GM23338 (cell line): ENCODE data around the gene PLEKHA7. TPM values are rescaled to one million over a fixed set of nuclear protein-coding genes. Genes with fewer than 3 reads are reported as not detected.
A peak's percentile ranks its signal among the peaks of the same experiment; 100 is the strongest.

ENCODE experiments used
- ATAC-seq: fragments of 200-7000 bp; cut with Tn5 transposase; 3 replicates; pipeline ENCODE4 v1.9.1; 2020
- DNase-seq: peaks from one replicate; pipeline ENCODE4 v3.0.0-alpha.2; 2015; ENCODE audit warnings: low spot score
- H2AFZ ChIP-seq: fragments of 200-600 bp; sonication (generic); 2 replicates; pipeline ENCODE4 v1.8.0; 2016; ENCODE audit warnings: antibody characterized with exemption, mild to moderate bottlenecking, moderate library complexity
- H3F3A ChIP-seq: fragments of 200-600 bp; sonication (generic); replicated peaks from 2 replicates; pipeline ENCODE4 v1.8.0; 2017; ENCODE audit warnings: antibody characterized with exemption, mixed run types, low read depth
- H3K27ac ChIP-seq: fragments of 200-600 bp; sonication (generic); 2 replicates; pipeline ENCODE4 v1.6.1; 2016; ENCODE audit warnings: low read depth
- H3K27me3 ChIP-seq: fragments of 200-600 bp; sonication (generic); 2 replicates; pipeline ENCODE4 v1.8.0; 2016; ENCODE audit warnings: mild to moderate bottlenecking, mixed run types, moderate library complexity; ENCODE audit not compliant: insufficient read depth
- H3K36me3 ChIP-seq: fragments of 200-600 bp; sonication (generic); 2 replicates; pipeline ENCODE4 v1.8.0; 2016; ENCODE audit warnings: mild to moderate bottlenecking; ENCODE audit not compliant: insufficient read depth
- H3K4me1 ChIP-seq: fragments of 200-600 bp; sonication (generic); 2 replicates; pipeline ENCODE4 v1.8.0; 2016; ENCODE audit warnings: mild to moderate bottlenecking, moderate library complexity; ENCODE audit not compliant: insufficient read depth
- H3K4me2 ChIP-seq: fragments of 200-600 bp; sonication (generic); 2 replicates; pipeline ENCODE4 v1.7.1; 2017; ENCODE audit warnings: mixed run types
- H3K4me3 ChIP-seq: fragments of 200-600 bp; sonication (generic); 2 replicates; pipeline ENCODE4 v1.6.1; 2016; ENCODE audit warnings: mixed run types
- H3K79me2 ChIP-seq: fragments of 200-600 bp; sonication (generic); replicated peaks from 2 replicates; pipeline ENCODE4 v1.8.0; 2017; ENCODE audit warnings: mild to moderate bottlenecking; ENCODE audit not compliant: insufficient read depth
- H3K9me2 ChIP-seq: fragments of 200-600 bp; sonication (generic); 2 replicates; pipeline ENCODE4 v1.8.0; 2017; ENCODE audit not compliant: insufficient read depth
- H4K20me1 ChIP-seq: fragments of 200-600 bp; sonication (generic); replicated peaks from 2 replicates; pipeline ENCODE4 v1.8.0; 2017; ENCODE audit warnings: mild to moderate bottlenecking; ENCODE audit not compliant: insufficient read depth
- H3K27ac Mint-ChIP-seq: 2 replicates; pipeline ENCODE4 v1.8.0; 2020; ENCODE audit warnings: inconsistent platforms, mild to moderate bottlenecking, moderate library complexity, mixed read lengths
- H3K27me3 Mint-ChIP-seq: 3 replicates; pipeline ENCODE4 v1.8.0; 2022; ENCODE audit warnings: low read depth, mild to moderate bottlenecking, moderate library complexity, mixed read lengths, inconsistent platforms; ENCODE audit not compliant: insufficient read depth, poor library complexity
- H3K36me3 Mint-ChIP-seq: 3 replicates; pipeline ENCODE4 v1.8.0; 2021; ENCODE audit warnings: low read depth, mild to moderate bottlenecking, inconsistent platforms, moderate library complexity, mixed read lengths
- H3K4me1 Mint-ChIP-seq: 3 replicates; pipeline ENCODE4 v1.8.0; 2020; ENCODE audit warnings: mild to moderate bottlenecking, inconsistent platforms, mixed read lengths
- H3K4me3 Mint-ChIP-seq: 3 replicates; pipeline ENCODE4 v1.8.0; 2021; ENCODE audit warnings: moderate library complexity, mild to moderate bottlenecking, inconsistent platforms, mixed read lengths
- H3K9me3 Mint-ChIP-seq: 3 replicates; pipeline ENCODE4 v1.8.0; 2020; ENCODE audit warnings: moderate library complexity, mild to moderate bottlenecking, inconsistent platforms, mixed read lengths
- EZH2 ChIP-seq: fragments of 200-600 bp; sonication (generic); IDR thresholded peaks from one replicate; pipeline ENCODE4 v1.8.0; 2017; ENCODE audit warnings: antibody characterized with exemption, mild to moderate bottlenecking, low read depth; ENCODE audit not compliant: unreplicated experiment
- NANOG ChIP-seq: IDR thresholded peaks from 2 replicates; pipeline ENCODE4 v1.6.1; 2016; ENCODE audit warnings: antibody characterized with exemption, borderline replicate concordance
- POLR2AphosphoS5 ChIP-seq: IDR thresholded peaks from 2 replicates; pipeline ENCODE4 v1.6.1; 2016; ENCODE audit warnings: antibody characterized with exemption, low read depth
- STAT1 ChIP-seq: IDR thresholded peaks from one replicate; pipeline ENCODE4 v1.6.1; 2016; ENCODE audit warnings: antibody characterized with exemption; ENCODE audit not compliant: unreplicated experiment
- ZNF331 ChIP-seq: fragments of 250-450 bp; sonication (Bioruptor Pico); IDR thresholded peaks from 2 replicates; pipeline ENCODE4 v1.5.0; 2020; ENCODE audit warnings: low read depth, mild to moderate bottlenecking, moderate library complexity
- polyA plus RNA-seq: library from polyadenylated mRNA; unstranded; fragments of >200 nt; fragmentation: Nextera tagmentation; extraction: Ambion mirVana; gene quantifications from 2 replicates; pipeline ENCODE4 v1.2.1, GENCODE V29; 2016
- total RNA-seq: library from RNA; depleted of rRNA; stranded (reverse); fragments of >200 nt; shearing (Covaris generic); gene quantifications from 2 replicates; pipeline ENCODE4 v1.2.3, GENCODE V29; 2014
- TF ChIP-seq, protein P1 (sequence below): IDR thresholded peaks from one replicate; pipeline ENCODE4 v1.6.1; 2018; ENCODE audit warnings: antibody characterized with exemption; ENCODE audit not compliant: unreplicated experiment
- TF ChIP-seq, protein P2 (sequence below): IDR thresholded peaks from 2 replicates; pipeline ENCODE4 v1.6.1; 2016; ENCODE audit warnings: antibody characterized with exemption

PLEKHA7 gene
- total and polyA plus RNA-seq, 2 experiments from 2014 or later: 9.7 to 15.8 TPM

DNA sequence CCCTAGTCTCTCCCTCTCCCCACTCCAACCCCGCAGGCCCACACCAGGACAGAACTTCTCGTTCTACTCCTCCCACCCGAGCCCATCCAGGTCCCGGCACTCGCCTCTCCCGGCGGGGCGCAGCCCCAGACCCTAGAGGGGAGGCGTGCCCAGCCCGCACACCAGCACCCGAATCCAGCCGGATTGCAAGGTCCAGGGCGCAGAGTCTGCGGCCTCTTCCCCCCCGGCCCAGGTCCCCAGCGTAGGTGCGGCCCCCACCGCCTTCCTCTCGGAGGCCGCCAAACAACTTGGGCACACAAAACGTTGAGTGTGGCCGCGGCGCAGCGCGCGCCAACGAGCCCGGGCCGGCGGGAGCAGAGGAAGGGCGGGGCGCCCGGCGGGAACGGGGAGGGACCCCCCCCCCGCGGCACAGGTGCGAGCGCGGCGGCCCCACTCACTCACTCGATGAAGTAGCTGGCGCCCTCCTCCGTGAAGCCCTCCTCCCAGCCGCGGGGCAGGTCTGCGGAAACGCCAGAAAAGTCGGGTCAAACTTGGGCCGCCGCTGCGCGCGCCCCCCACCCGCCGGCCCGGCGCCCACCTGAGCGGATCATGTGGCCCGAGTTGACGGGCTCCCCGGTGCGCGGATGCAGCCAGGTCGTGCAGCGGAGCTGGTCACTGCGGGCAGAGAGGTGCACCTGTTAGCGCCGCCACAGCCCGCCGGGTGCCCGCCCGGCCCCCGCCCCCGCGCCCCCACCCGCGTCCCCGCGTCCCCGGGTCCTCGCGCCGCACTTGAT is 480 bp downstream of the PLEKHA7 start:
- peaks cover 8% of the 10 kb centered on the region; the same call in 2 of the 3 replicates for H3K4me1 Mint-ChIP-seq

DNA sequence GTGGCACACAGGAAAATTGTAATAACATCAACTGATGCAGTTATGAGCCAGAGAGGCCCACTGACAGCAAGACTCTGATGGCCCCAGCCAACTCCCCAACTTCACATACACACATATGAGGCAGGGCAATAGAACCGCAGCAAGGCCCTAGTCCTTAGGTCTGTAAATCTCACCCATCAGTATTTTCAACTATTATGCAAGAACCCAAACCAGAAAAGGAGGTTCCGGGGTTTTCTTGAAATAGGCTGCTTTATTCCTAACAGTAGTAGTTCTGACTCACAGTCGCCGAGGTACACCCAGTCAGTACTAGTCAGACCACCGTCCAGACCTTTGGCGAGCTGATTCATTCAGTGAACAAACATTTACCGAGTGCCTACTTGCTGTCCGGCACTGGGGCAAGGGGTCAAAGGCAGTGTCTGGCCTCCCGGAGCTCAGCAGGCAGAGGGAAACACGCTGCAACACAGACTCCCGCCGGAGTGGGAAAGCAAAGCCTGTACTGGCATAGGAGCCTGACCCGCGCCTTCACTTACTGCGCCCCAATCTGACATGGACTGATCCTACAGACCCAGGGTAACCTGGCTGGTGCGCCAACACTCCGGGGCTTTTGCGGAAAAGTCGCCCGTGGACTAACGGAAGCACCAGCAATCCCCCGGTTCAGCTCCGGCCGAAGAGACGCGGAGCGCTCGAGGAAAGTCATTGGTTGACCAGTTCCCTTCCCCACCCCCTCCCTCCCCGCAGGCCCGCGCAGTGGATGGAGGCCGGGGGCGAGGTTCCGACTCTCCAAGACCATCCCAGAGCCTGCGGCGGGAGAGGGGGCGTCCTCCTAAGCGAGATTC is 1.3 kb downstream of the PLEKHA7 start:
- Histone ChIP-seq H2AFZ (peak overlapping the region; percentile 90), H4K20me1 (peaks cover 7% of the 10 kb centered on the region), H3K79me2 (peaks cover 16% of the 10 kb centered on the region), H3K4me3 (peak overlapping the region; percentile 96), H3K9me2 (no peaks in the 10 kb centered on the region), H3K27ac (no peak overlapping the region), H3K4me2 (peak overlapping the region; percentile 95), H3F3A (peaks cover 9% of the 10 kb centered on the region), H3K4me1 (peaks cover 28% of the 10 kb centered on the region), H3K27me3 (peaks cover 47% of the 10 kb centered on the region), H3K36me3 (no peaks in the 10 kb centered on the region)
- Mint-ChIP-seq H3K4me3 (no peak overlapping the region), H3K36me3 (no peaks in the 10 kb centered on the region), H3K9me3 (no peaks in the 10 kb centered on the region), H3K27me3 (peaks cover 16% of the 10 kb centered on the region), H3K4me1 (peaks cover 8% of the 10 kb centered on the region; the same call in 2 of the 3 replicates), H3K27ac (no peak overlapping the region)
- DNase-seq (peak; percentile 72), ATAC-seq (peak; percentile 57)
- TF ChIP-seq EZH2 (no peak), POLR2AphosphoS5 (peak; percentile 25; the same call in 1 of the 2 replicates), STAT1 (no peak), ZNF331 (CRISPR knock-in tag) (no peak)
- TF ChIP-seq, protein P1, sequence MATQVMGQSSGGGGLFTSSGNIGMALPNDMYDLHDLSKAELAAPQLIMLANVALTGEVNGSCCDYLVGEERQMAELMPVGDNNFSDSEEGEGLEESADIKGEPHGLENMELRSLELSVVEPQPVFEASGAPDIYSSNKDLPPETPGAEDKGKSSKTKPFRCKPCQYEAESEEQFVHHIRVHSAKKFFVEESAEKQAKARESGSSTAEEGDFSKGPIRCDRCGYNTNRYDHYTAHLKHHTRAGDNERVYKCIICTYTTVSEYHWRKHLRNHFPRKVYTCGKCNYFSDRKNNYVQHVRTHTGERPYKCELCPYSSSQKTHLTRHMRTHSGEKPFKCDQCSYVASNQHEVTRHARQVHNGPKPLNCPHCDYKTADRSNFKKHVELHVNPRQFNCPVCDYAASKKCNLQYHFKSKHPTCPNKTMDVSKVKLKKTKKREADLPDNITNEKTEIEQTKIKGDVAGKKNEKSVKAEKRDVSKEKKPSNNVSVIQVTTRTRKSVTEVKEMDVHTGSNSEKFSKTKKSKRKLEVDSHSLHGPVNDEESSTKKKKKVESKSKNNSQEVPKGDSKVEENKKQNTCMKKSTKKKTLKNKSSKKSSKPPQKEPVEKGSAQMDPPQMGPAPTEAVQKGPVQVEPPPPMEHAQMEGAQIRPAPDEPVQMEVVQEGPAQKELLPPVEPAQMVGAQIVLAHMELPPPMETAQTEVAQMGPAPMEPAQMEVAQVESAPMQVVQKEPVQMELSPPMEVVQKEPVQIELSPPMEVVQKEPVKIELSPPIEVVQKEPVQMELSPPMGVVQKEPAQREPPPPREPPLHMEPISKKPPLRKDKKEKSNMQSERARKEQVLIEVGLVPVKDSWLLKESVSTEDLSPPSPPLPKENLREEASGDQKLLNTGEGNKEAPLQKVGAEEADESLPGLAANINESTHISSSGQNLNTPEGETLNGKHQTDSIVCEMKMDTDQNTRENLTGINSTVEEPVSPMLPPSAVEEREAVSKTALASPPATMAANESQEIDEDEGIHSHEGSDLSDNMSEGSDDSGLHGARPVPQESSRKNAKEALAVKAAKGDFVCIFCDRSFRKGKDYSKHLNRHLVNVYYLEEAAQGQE: no peak

More for the DNA sequence above, 480 bp downstream of the PLEKHA7 start:
- no peak overlapping the region for H3K27ac ChIP-seq
- no peaks in the 10 kb centered on the region for H3K36me3 ChIP-seq
- H4K20me1 ChIP-seq: peaks cover 4% of the 10 kb centered on the region
- peaks cover 28% of the 10 kb centered on the region for H3K4me1 ChIP-seq
- Mint-ChIP-seq H3K9me3 (no peaks in the 10 kb centered on the region), H3K27ac (no peak overlapping the region), H3K4me3 (no peak overlapping the region), H3K27me3 (peaks cover 14% of the 10 kb centered on the region), H3K36me3 (no peaks in the 10 kb centered on the region)
- H3K4me2 ChIP-seq: peak overlapping the region; percentile 95
- H3K9me2 ChIP-seq: no peaks in the 10 kb centered on the region
- H3K4me3 ChIP-seq: peak overlapping the region; percentile 96
- H2AFZ ChIP-seq: peak overlapping the region; percentile 90
- H3K27me3 ChIP-seq: peaks cover 47% of the 10 kb centered on the region
- H3K79me2 ChIP-seq: peaks cover 11% of the 10 kb centered on the region
- ATAC-seq (peak; percentile 59), DNase-seq (peak; percentile 58)
- TF ChIP-seq, protein P2, sequence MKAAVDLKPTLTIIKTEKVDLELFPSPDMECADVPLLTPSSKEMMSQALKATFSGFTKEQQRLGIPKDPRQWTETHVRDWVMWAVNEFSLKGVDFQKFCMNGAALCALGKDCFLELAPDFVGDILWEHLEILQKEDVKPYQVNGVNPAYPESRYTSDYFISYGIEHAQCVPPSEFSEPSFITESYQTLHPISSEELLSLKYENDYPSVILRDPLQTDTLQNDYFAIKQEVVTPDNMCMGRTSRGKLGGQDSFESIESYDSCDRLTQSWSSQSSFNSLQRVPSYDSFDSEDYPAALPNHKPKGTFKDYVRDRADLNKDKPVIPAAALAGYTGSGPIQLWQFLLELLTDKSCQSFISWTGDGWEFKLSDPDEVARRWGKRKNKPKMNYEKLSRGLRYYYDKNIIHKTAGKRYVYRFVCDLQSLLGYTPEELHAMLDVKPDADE: no peak
- TF ChIP-seq NANOG: no peak
- no peak for TF ChIP-seq STAT1
- 0 out of 2 replicates have a peak, but pooled peaks have one; percentile 15 for TF ChIP-seq POLR2AphosphoS5
- TF ChIP-seq ZNF331 (CRISPR knock-in tag): no peak
- peaks cover 9% of the 10 kb centered on the region for H3F3A ChIP-seq
